GM18858 (cell line): Measurements from ENCODE around the gene ACTR3.

Experiments used
- ATAC-seq: cut with Tn5 transposase; IDR thresholded peaks from one replicate; pipeline ENCODE4 v1.9.1; 2021; ENCODE audit not compliant: unreplicated experiment

Gene ACTR3

DNA sequence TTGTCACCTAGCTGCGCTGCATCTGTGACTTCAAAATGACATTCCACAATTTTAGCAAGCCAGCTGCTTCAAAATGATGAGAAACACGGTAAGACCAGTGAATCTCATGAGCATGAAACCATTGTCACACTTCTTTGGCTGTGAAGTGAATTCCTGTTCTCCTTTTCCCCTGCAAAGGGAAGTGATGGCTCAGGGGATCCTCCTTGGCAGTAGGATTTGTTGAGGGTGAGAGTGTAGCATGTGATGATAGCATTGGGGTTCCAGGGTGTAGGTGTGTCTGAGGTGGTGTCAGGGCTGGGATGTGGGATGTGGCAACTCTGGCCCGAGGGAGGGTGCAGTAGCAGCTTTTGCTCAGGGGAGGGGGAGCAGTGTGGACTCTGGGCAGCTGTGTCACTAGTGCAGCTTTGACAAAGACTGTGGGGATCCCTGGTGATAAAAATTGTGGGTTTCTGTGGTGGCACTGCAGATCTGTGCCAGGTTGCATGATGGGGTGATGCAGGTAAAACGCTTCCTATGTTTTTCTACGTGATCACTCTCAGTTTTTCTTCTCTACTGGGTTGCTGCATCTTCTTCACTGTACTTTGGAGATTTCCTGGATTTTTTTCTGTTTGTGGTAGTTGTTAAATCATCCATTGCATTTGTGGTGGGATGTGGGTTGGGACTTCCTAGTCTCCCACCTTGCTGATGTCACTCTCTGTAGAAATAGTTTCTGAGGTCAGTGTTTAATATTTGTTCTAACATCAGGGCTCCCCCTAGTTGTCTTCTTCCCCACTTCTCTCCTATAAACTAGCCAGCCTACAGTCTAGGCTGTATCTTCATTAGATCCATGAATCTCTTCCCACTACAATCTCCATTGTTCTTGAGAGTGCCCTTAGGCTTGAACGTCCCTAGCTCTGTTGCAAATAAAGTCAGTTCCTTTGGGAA, 107.0 kb downstream of the ACTR3 start:
- ATAC-seq = no peak

DNA sequence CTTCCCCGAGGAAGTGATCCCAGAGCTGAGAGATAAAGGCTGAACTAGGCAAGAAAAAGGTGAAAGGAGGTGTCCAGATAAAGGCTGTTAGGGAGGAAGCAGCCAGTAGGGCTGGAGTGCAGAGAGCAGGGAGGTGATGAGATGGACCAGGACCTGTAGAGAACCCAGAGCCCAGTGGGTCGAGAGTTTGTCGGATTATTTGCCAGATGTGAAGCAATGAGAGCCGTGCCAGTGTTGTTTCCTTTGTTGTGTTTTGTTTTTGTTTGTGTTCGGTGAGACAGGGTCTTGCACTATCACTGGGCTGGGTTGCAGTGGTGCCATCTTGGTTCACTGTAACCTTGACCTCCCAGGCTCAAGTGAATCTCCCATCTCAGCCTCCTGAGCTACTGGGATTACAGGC, 111.3 kb downstream of the ACTR3 start:
- ATAC-seq = no peak

DNA sequence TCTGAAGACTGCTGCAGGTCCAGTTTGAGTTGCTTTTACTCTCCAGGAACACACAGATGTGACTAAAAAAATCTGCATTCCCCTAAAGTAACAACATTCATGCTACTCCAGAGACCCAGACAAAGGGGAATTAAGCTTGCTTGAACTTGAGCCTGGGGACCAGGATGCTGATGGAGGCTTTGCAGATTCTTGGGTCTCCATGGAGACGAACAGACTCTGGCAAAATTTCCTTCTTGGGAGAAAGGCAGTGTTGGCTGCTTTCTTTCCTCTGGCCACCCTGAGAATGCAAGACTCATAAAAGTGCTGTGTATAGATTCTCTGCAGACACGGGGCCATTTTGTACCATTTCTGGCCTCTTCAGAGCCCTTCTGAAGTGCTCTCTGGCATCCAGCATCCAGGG, 112.0 kb downstream of the ACTR3 start:
- no peak for ATAC-seq

DNA sequence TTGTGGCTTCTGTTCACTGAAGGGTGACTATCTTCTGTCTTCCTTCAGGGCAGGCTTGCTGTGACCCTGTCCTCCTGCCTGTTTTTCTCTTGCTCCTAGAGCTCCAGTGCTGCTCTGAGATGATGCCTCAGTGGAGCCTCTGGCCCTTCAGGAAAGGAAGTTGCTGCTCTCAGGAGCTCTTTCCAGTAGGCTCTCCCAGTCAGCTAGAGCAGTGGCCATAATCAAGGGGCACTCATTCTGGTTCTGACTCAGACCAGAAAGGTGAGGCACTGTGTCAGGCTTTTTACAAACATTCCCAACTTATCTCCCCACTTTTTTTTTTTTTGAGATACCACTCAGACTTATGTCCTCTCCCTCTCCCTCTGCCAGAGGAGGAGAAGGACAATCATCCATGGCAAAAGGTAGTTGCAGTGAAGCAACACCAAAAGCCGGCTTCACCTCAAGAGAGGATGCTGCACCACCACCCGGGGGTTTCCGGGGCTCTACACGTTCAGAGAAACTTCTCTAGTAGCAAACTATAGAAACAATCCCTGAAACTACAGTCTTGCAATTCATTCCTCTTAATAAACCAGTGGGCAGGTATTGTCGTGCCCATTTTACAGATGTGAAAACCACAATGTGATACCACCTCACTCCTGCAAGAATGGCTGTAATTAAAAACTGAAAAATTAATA, 115.4 kb downstream of the ACTR3 start:
- no peak for ATAC-seq

DNA sequence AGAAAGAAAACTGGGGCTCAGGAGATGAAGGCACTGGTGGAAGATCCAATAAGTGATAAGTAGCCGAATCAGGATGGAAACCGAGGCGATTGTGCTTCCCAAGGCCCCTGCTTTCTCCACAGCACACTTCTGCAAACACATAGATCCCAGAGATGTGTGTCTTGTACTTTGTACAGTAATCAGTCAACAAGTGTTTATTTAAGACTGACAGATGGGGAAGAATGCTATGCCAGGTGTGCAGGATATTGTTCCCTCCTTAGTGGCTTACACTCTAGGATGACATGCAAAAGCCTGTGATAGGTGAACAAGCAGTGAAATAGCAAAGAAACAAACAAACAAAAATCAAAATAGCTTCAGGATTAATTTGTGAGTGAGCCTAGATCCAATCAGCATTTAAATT, 116.6 kb downstream of the ACTR3 start:
- ATAC-seq = no peak

DNA sequence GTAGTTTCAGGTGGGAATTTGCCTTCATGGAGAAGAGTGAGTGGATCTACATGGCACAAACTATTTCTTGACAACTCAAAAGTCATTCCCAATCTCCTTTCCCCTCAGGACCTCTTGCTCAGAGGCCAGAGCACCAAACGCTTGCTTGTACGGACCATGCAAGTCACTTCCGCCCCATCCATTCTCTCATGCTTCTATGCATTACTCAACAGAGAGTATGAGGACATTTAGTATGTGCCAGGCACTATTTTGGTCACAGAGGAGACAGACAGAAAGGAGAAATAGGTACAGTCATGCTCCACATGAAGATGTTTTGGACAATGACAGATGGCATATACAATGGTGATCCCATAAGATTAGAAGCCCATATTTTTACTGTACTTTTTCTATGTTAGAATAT, 117.5 kb downstream of the ACTR3 start:
- no peak for ATAC-seq

DNA sequence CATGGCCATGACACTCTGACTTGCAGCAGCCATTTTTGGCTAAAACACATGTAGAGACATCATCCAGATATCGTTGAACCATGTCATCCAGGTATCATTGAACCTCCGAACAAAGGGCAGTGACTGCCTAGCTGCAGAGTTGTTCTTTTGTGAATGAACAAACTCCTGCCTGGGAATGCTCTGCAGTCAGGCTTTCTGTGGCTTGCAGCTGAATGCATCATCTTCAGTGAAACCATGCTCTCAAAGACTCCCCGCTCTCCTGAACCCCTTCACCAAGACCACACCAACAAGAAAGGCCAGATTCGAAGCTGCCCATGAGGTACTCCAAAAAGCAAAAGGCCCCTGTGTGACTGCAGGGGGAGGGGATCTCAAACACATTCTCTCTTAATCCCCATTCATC, 118.8 kb downstream of the ACTR3 start:
- no peak for ATAC-seq

DNA sequence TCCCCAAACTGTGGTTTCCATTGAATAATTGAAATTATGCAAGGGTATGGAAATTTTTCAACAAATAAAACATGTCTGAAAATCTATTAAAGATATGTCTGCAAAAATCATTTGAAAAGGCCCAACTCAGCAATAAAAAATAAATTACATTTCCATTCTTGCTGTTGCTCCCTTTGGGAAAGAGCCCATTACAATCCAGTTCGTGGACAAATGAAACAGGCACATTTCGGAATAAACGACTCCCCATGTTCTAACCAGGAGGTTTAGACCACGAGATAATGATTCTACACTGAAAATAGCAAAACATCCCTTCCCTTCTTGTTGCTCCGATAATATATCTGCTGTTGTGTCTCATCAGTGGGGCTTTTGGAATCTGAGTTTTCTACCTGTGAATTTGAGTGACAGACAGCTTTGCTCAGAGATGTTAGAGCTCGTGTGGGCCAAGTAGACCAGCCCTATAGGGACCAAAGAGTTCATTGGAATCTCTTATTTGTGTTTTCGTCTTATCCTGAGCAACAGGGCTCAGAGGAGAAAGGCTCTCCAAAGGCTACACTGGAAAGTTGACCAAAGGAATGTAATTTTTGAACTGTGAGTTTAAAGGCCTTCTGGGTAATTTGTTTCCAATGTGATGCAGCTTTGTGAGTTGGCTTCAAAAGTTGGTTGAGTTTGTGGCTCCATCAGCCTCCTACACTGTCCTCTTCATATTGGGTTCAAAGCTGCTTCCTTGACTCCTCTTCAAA, 119.5 kb downstream of the ACTR3 start:
- ATAC-seq = no peak

DNA sequence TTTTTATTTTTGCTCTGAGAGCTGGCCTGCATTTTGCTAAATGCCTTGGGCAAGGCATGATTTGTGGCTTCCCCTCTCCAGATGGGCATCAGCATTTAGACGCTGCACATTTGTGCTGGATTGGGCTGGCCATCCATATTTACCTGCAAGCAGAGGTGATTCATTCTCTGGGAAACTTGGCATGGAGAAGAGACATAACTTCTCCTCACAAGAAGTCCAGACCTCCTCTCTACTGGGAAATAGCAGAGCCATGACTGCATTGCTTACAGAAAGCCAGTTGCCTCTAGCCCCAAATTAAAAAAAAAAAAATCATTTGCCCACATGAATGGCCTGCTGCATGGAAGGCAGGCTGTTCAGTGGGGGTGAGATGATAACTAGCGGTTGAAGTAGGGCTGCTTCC, 120.1 kb downstream of the ACTR3 start:
- no peak for ATAC-seq

DNA sequence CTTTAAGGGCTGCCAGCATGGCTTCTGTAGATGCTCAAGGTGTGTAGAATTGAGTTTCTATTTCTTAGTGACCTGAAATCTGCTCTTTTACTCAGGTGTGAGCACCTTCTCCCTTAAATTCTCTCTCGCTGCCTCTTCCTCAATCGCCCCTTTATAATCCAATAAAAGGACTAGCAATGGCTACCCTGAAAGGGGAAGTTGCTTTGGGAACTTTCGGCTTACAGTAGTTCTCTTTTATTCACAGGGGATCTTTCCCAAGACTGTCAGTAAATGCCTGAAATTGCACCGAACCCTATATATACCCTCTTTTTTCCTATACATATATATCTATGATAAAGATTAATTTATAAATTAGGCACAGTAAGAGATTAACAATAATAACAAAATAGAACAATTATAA, 121.8 kb downstream of the ACTR3 start:
- no peak for ATAC-seq
